CD4-positive, CD25-positive, alpha-beta regulatory T cell (primary cell): ENCODE measurements around the gene TMEM135. TPM values are rescaled to one million over a fixed set of nuclear protein-coding genes. Genes with fewer than 3 reads are reported as not detected.

Experiments
- ATAC-seq, 2 donors: fragments of 150-1000 bp; cut with Tn5 transposase; one replicate each; pipeline ENCODE4 v1.10.0; 2021; ENCODE audit warnings: low read depth in 2 of 2, moderate number of reproducible peaks in 2 of 2, moderate library complexity in 1 of 2
- DNase-seq, 3 donors: peaks; one replicate each; pipeline versions ENCODE4 v3.0.0 to v3.0.0-alpha.2; 2012 to 2022; ENCODE audit warnings: mixed read lengths in 1 of 3
- H3K27ac ChIP-seq: one replicate; pipeline ENCODE4 v1.7.0; 2013; ENCODE audit warnings: mild to moderate bottlenecking, low read length; ENCODE audit not compliant: insufficient read depth, poor library complexity, severe bottlenecking
- H3K27me3 ChIP-seq: one replicate; pipeline ENCODE4 v1.7.0; 2013; ENCODE audit warnings: low read length; ENCODE audit not compliant: control insufficient read depth, insufficient read depth
- H3K36me3 ChIP-seq: one replicate; pipeline ENCODE4 v1.7.0; 2013; ENCODE audit warnings: mild to moderate bottlenecking, low read length, moderate library complexity; ENCODE audit not compliant: control insufficient read depth, insufficient read depth
- H3K4me1 ChIP-seq: 2 replicates; pipeline ENCODE4 v1.7.0; 2013; ENCODE audit warnings: mild to moderate bottlenecking, low read length; ENCODE audit not compliant: insufficient read depth, control insufficient read depth, poor library complexity, severe bottlenecking
- H3K4me3 ChIP-seq: one replicate; pipeline ENCODE4 v1.7.0; 2013; ENCODE audit warnings: low read depth, mild to moderate bottlenecking, low read length, moderate library complexity
- H3K9me3 ChIP-seq, 2 experiments: 1 replicate in 1 of 2; 2 replicates in 1 of 2; pipeline ENCODE4 v1.7.0; 2013; ENCODE audit warnings: low read length in 2 of 2, mild to moderate bottlenecking in 1 of 2, moderate library complexity in 1 of 2; ENCODE audit not compliant: control insufficient read depth in 2 of 2
- H3K27ac Mint-ChIP-seq, 3 donors: one replicate each; pipeline ENCODE4 v1.8.0; 2020 to 2022; ENCODE audit warnings: mild to moderate bottlenecking in 3 of 3, mixed read lengths in 3 of 3, moderate library complexity in 2 of 3
- H3K27me3 Mint-ChIP-seq: one replicate; pipeline ENCODE4 v1.8.0; 2022; ENCODE audit warnings: mild to moderate bottlenecking, mixed read lengths
- H3K36me3 Mint-ChIP-seq: one replicate; pipeline ENCODE4 v1.8.0; 2020; ENCODE audit warnings: mixed read lengths
- H3K4me1 Mint-ChIP-seq, 4 donors: one replicate each; pipeline ENCODE4 v1.8.0; 2020 to 2022; ENCODE audit warnings: mixed read lengths in 4 of 4, mild to moderate bottlenecking in 1 of 4
- H3K4me3 Mint-ChIP-seq, 4 donors: one replicate each; pipeline ENCODE4 v1.8.0; 2020 to 2022; ENCODE audit warnings: mild to moderate bottlenecking in 4 of 4, mixed read lengths in 4 of 4, moderate library complexity in 3 of 4
- H3K9me3 Mint-ChIP-seq, 7 donors: one replicate each; pipeline ENCODE4 v1.8.0; 2020 to 2022; ENCODE audit warnings: mixed read lengths in 7 of 7, mild to moderate bottlenecking in 3 of 7, moderate library complexity in 2 of 7
- polyA plus RNA-seq, 4 donors: library from polyadenylated mRNA; unstranded; fragments of 300-500 nt; fragmentation: Illumina TruSeq; gene quantifications; one replicate each; pipeline ENCODE4 v1.2.3, GENCODE V29; 2021
- total RNA-seq: library from RNA; stranded (reverse); gene quantifications from one replicate; pipeline ENCODE4 v1.2.3, GENCODE V29; 2022

Gene TMEM135
- total and polyA plus RNA-seq, 5 donors from 2014 or later: 6.3 to 13.5 (median 9.8) TPM

DNA sequence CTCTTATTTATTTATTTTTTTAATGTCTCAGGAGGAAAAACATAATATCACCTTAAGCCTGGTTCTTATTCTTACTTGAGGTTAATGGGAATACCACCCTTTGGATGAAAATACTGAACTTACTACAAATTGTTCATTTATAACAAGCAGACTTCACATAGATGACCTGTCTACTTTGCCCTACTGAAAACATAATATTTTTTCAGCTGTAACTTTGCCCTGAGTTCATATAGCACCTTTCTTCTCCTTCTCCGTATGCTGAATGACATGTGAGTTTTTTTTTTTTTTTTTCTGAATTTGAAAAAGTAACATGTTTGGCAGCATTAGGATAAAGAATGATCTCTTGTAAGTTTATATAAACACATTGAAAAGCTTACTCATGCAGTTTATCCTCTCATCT lies 186.8 kb downstream of the TMEM135 start:
- Mint-ChIP-seq H3K27me3 (no peaks in the 10 kb centered on the region), H3K36me3 (peaks cover 3% of the 10 kb centered on the region), H3K4me1 (peaks cover 0 to 3% (median 0%) of the 10 kb centered on the region in 4 donors), H3K9me3 (peaks cover 0 to 2% (median 0%) of the 10 kb centered on the region in 7 donors), H3K4me3 (no peak overlapping the region), H3K27ac (no peak overlapping the region)
- ATAC-seq (no peak), DNase-seq (no peak)
- no peaks in the 10 kb centered on the region for H3K27me3 ChIP-seq
- no peaks in the 10 kb centered on the region for H3K36me3 ChIP-seq
- H3K4me3 ChIP-seq: no peak overlapping the region
- H3K9me3 ChIP-seq: no peaks in the 10 kb centered on the region
- H3K4me1 ChIP-seq: no peaks in the 10 kb centered on the region
- H3K27ac ChIP-seq: no peak overlapping the region

DNA sequence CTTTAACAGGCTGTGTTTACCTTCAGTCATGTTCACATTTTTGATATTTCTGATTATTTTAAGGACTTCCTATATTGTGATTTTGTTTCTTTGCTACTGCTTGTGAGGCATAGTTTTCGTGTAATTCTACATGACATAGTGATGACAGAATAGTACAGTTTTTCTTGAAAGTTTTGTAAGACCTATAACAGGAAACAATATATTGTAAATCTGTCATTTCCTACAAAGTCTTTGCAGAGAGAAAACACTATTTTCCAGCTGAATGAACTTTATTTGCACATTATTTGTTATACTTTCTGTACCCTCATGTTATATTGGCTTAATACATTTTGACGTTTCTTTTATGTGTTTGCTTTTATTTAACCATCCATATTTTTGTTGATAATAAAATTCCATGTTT lies 191.1 kb downstream of the TMEM135 start:
- Mint-ChIP-seq H3K27me3 (no peaks in the 10 kb centered on the region), H3K4me3 (no peak overlapping the region), H3K36me3 (peaks cover 4% of the 10 kb centered on the region), H3K9me3 (peaks cover 3 to 22% (median 6%) of the 10 kb centered on the region in 7 donors), H3K27ac (no peak overlapping the region), H3K4me1 (peaks cover 0 to 6% (median 2%) of the 10 kb centered on the region in 4 donors)
- H3K36me3 ChIP-seq: no peaks in the 10 kb centered on the region
- H3K4me1 ChIP-seq: no peaks in the 10 kb centered on the region
- ATAC-seq: no peak
- H3K4me3 ChIP-seq: no peak overlapping the region
- DNase-seq: no peak
- peaks cover 9 to 10% of the 10 kb centered on the region in 2 experiments for H3K9me3 ChIP-seq
- H3K27ac ChIP-seq: no peak overlapping the region
- no peaks in the 10 kb centered on the region for H3K27me3 ChIP-seq

- ATAC-seq (no peak), DNase-seq (no peak)
- no peak overlapping the region for H3K4me3 Mint-ChIP-seq
- Histone ChIP-seq H3K27ac (no peak overlapping the region), H3K9me3 (peaks cover 9 to 10% of the 10 kb centered on the region in 2 experiments), H3K27me3 (no peaks in the 10 kb centered on the region), H3K36me3 (no peaks in the 10 kb centered on the region), H3K4me1 (no peaks in the 10 kb centered on the region), H3K4me3 (no peak overlapping the region)
- peaks cover 0 to 10% (median 3%) of the 10 kb centered on the region in 4 donors for H3K4me1 Mint-ChIP-seq
- no peak overlapping the region for H3K27ac Mint-ChIP-seq
- no peaks in the 10 kb centered on the region for H3K27me3 Mint-ChIP-seq
- peaks cover 3 to 22% (median 7%) of the 10 kb centered on the region in 7 donors for H3K9me3 Mint-ChIP-seq
- H3K36me3 Mint-ChIP-seq: peaks cover 4% of the 10 kb centered on the region
These were observed 193.3 kb downstream of the TMEM135 start for GRCh38 chr11:87230995-87231394.

DNA sequence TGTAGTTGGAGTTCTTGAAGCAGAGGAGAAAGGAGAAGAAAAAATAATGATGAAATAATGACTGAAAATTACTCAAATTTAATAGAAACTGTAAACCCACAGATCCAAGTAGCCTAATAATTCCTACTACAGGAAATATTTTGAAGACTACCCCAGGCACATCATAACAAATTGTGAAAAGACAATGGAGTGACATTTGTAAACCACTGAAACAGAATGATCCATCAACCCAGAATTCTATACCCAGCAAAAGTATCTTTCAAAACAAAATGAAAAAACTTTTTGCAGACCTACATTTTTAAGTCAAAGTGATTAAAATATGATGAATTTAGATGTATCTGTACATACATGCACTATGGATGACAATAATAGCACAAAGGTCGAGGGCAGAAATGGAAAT lies 194.6 kb downstream of the TMEM135 start:
- no peak overlapping the region for H3K27ac Mint-ChIP-seq
- ATAC-seq (no peak), DNase-seq (no peak)
- Histone ChIP-seq H3K4me1 (no peaks in the 10 kb centered on the region), H3K27ac (no peak overlapping the region), H3K9me3 (peaks cover 9 to 10% of the 10 kb centered on the region in 2 experiments), H3K4me3 (no peak overlapping the region), H3K36me3 (no peaks in the 10 kb centered on the region), H3K27me3 (no peaks in the 10 kb centered on the region)
- H3K4me3 Mint-ChIP-seq: no peak overlapping the region
- no peaks in the 10 kb centered on the region for H3K27me3 Mint-ChIP-seq
- H3K4me1 Mint-ChIP-seq: peaks cover 0 to 10% (median 3%) of the 10 kb centered on the region in 4 donors
- peaks cover 3 to 22% (median 7%) of the 10 kb centered on the region in 7 donors for H3K9me3 Mint-ChIP-seq
- peaks cover 7% of the 10 kb centered on the region for H3K36me3 Mint-ChIP-seq

- no peak for DNase-seq
- no peaks in the 10 kb centered on the region for H3K27me3 Mint-ChIP-seq
- H3K27me3 ChIP-seq: no peaks in the 10 kb centered on the region
- H3K4me1 ChIP-seq: no peaks in the 10 kb centered on the region
- H3K36me3 ChIP-seq: no peaks in the 10 kb centered on the region
- no peak for ATAC-seq
- H3K9me3 ChIP-seq: peaks cover 9 to 10% of the 10 kb centered on the region in 2 experiments
- no peak overlapping the region for H3K27ac ChIP-seq
- peaks cover 0 to 26% (median 5%) of the 10 kb centered on the region in 7 donors for H3K9me3 Mint-ChIP-seq
- H3K4me3 ChIP-seq: no peak overlapping the region
- H3K27ac Mint-ChIP-seq: no peak overlapping the region
- H3K4me1 Mint-ChIP-seq: peaks cover 0 to 10% (median 1%) of the 10 kb centered on the region in 4 donors
- no peak overlapping the region for H3K4me3 Mint-ChIP-seq
- peaks cover 11% of the 10 kb centered on the region for H3K36me3 Mint-ChIP-seq
These were observed 197.6 kb downstream of the TMEM135 start for GRCh38 chr11:87235366-87235765.

GRCh38 chr11:87236368-87236767 lies 198.6 kb downstream of the TMEM135 start:
- H3K36me3 ChIP-seq: no peaks in the 10 kb centered on the region
- no peaks in the 10 kb centered on the region for H3K27me3 Mint-ChIP-seq
- peaks cover 6 to 9% of the 10 kb centered on the region in 2 experiments for H3K9me3 ChIP-seq
- no peak overlapping the region for H3K27ac ChIP-seq
- H3K9me3 Mint-ChIP-seq: peaks cover 0 to 19% (median 5%) of the 10 kb centered on the region in 7 donors
- H3K4me1 Mint-ChIP-seq: peaks cover 0 to 9% (median 1%) of the 10 kb centered on the region in 4 donors
- H3K27me3 ChIP-seq: no peaks in the 10 kb centered on the region
- DNase-seq: no peak
- H3K4me3 Mint-ChIP-seq: no peak overlapping the region
- ATAC-seq: no peak
- no peak overlapping the region for H3K4me3 ChIP-seq
- H3K4me1 ChIP-seq: no peaks in the 10 kb centered on the region
- H3K36me3 Mint-ChIP-seq: peaks cover 11% of the 10 kb centered on the region
- no peak overlapping the region for H3K27ac Mint-ChIP-seq

DNA sequence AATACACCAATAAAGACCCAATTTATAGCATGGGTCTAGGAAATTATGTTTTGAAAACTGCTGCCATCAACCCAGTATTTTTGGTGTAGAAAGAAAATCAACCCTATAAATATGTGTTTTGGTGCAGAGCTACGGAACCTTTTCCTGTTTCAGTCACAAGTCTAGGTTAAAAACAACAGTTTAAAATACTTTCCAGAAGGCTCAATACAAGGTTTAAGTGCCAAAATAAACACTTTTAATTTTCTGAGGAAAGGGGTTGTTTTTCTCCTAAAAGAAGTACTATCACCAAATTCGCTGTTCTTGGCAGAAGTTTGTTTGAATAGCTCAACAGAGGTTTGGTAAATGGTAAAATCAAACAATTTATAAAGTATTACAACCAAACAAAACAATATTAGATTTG lies 201.3 kb downstream of the TMEM135 start:
- Mint-ChIP-seq H3K4me3 (no peak overlapping the region), H3K4me1 (peaks cover 0 to 3% (median under 1%) of the 10 kb centered on the region in 4 donors), H3K27ac (no peak overlapping the region), H3K27me3 (no peaks in the 10 kb centered on the region), H3K9me3 (peaks cover 0 to 4% (median 1%) of the 10 kb centered on the region in 7 donors), H3K36me3 (peaks cover 7% of the 10 kb centered on the region)
- ATAC-seq: no peak
- Histone ChIP-seq H3K27me3 (no peaks in the 10 kb centered on the region), H3K36me3 (no peaks in the 10 kb centered on the region), H3K4me3 (no peak overlapping the region), H3K27ac (no peak overlapping the region), H3K4me1 (no peaks in the 10 kb centered on the region), H3K9me3 (no peaks in the 10 kb centered on the region)
- no peak for DNase-seq

GRCh38 chr11:87239531-87239930 lies 201.8 kb downstream of the TMEM135 start:
- peaks cover 0 to 5% (median 0%) of the 10 kb centered on the region in 7 donors for H3K9me3 Mint-ChIP-seq
- peaks cover 0 to 3% (median 0%) of the 10 kb centered on the region in 4 donors for H3K4me1 Mint-ChIP-seq
- Histone ChIP-seq H3K27me3 (no peaks in the 10 kb centered on the region), H3K27ac (no peak overlapping the region), H3K36me3 (no peaks in the 10 kb centered on the region), H3K9me3 (no peaks in the 10 kb centered on the region), H3K4me3 (no peak overlapping the region), H3K4me1 (no peaks in the 10 kb centered on the region)
- no peak for DNase-seq
- no peak overlapping the region for H3K27ac Mint-ChIP-seq
- no peaks in the 10 kb centered on the region for H3K27me3 Mint-ChIP-seq
- no peak for ATAC-seq
- H3K4me3 Mint-ChIP-seq: no peak overlapping the region
- peaks cover 7% of the 10 kb centered on the region for H3K36me3 Mint-ChIP-seq
